Neural cell (in vitro differentiated cells): ENCODE results near the gene PLA2G6. TPM values are rescaled to one million over a fixed set of nuclear protein-coding genes. Genes with fewer than 3 reads are reported as not detected.

Experiments
- H2AFZ ChIP-seq: fragments of 200-600, 300-800 bp; sonication (generic), shearing (Covaris generic); 2 replicates; pipeline ENCODE4 v1.6.0; 2014; ENCODE audit warnings: low read depth, mild to moderate bottlenecking, antibody characterized with exemption, low read length, moderate library complexity
- H3F3A ChIP-seq: fragments of 200-600 bp; shearing (Covaris generic); 2 replicates; pipeline ENCODE4 v1.6.1; 2016; ENCODE audit warnings: mild to moderate bottlenecking, moderate library complexity, mixed read lengths, antibody characterized with exemption, low read length; ENCODE audit not compliant: insufficient read depth, poor library complexity, severe bottlenecking
- H3K27ac ChIP-seq: fragments of 200-600, 300-800 bp; sonication (generic), shearing (Covaris generic); 2 replicates; pipeline ENCODE4 v1.5.1; 2014; ENCODE audit warnings: mild to moderate bottlenecking, low read length, moderate library complexity
- H3K27me3 ChIP-seq: fragments of 300-800, 200-600 bp; sonication (generic), shearing (Covaris generic); 2 replicates; pipeline ENCODE4 v1.6.0; 2014; ENCODE audit warnings: mild to moderate bottlenecking, low read depth, low read length, moderate library complexity; ENCODE audit not compliant: insufficient read depth
- H3K36me3 ChIP-seq: fragments of 300-800, 200-600 bp; sonication (generic), shearing (Covaris generic); 2 replicates; pipeline ENCODE4 v1.5.1; 2014; ENCODE audit warnings: mild to moderate bottlenecking, antibody characterized with exemption, low read length, moderate library complexity; ENCODE audit not compliant: insufficient read depth
- H3K4me2 ChIP-seq: fragments of 300-800, 200-600 bp; sonication (generic), shearing (Covaris generic); 2 replicates; pipeline ENCODE4 v1.6.0; 2014; ENCODE audit warnings: mild to moderate bottlenecking, low read length
- H3K4me3 ChIP-seq: fragments of 300-800, 200-600 bp; sonication (generic), shearing (Covaris generic); 2 replicates; pipeline ENCODE4 v1.5.1; 2014; ENCODE audit warnings: mild to moderate bottlenecking, low read length, moderate library complexity
- H3K79me2 ChIP-seq: fragments of 200-600 bp; shearing (Covaris generic); replicated peaks from 2 replicates; pipeline ENCODE4 v1.6.0; 2014; ENCODE audit warnings: mild to moderate bottlenecking, low read length, moderate library complexity; ENCODE audit not compliant: insufficient read depth
- H3K9ac ChIP-seq: fragments of 300-800, 200-600 bp; sonication (generic), shearing (Covaris generic); 2 replicates; pipeline ENCODE4 v1.6.1; 2016; ENCODE audit warnings: mild to moderate bottlenecking, low read length, mixed read lengths
- H3K9me2 ChIP-seq: fragments of 200-600 bp; shearing (Covaris generic); 2 replicates; pipeline ENCODE4 v1.6.1; 2016; ENCODE audit warnings: mild to moderate bottlenecking, low read length, mixed read lengths; ENCODE audit not compliant: insufficient read depth
- H3K9me3 ChIP-seq: fragments of 200-600, 300-800 bp; sonication (generic), shearing (Covaris generic); 2 replicates; pipeline ENCODE4 v1.6.1; 2016; ENCODE audit warnings: mild to moderate bottlenecking, mixed run types, low read length, moderate library complexity, mixed read lengths
- H4K20me1 ChIP-seq: fragments of 200-600 bp; shearing (Covaris generic); 2 replicates; pipeline ENCODE4 v1.6.1; 2016; ENCODE audit warnings: mild to moderate bottlenecking, mixed run types; ENCODE audit not compliant: insufficient read depth
- CTCF ChIP-seq: fragments of 450-650 bp; IDR thresholded peaks from 2 replicates; pipeline ENCODE4 v1.5.1; 2014; ENCODE audit warnings: antibody characterized with exemption, mild to moderate bottlenecking, moderate library complexity; ENCODE audit not compliant: poor library complexity, severe bottlenecking
- EP300 ChIP-seq: fragments of 450-650 bp; conservative IDR thresholded peaks from 2 replicates; pipeline ENCODE4 v1.6.1; 2014; ENCODE audit warnings: antibody characterized with exemption, mild to moderate bottlenecking, moderate library complexity; ENCODE audit not compliant: poor library complexity, severe bottlenecking
- EZH2 ChIP-seq: fragments of 200-600, 300-800 bp; shearing (Covaris generic), sonication (generic); IDR thresholded peaks from 2 replicates; pipeline ENCODE4 v1.6.1; 2014; ENCODE audit warnings: antibody characterized with exemption, low read length, borderline replicate concordance, mild to moderate bottlenecking; ENCODE audit not compliant: insufficient read depth, poor library complexity, severe bottlenecking
- MXI1 ChIP-seq: fragments of 450-650 bp; conservative IDR thresholded peaks from 2 replicates; pipeline ENCODE4 v1.6.1; 2014; ENCODE audit warnings: antibody characterized with exemption, mild to moderate bottlenecking; ENCODE audit not compliant: poor library complexity, severe bottlenecking
- POLR2AphosphoS5 ChIP-seq: IDR thresholded peaks from 2 replicates; pipeline ENCODE4 v1.6.1; 2012
- RAD21 ChIP-seq: fragments of 450-650 bp; conservative IDR thresholded peaks from 2 replicates; pipeline ENCODE4 v1.6.1; 2014; ENCODE audit warnings: antibody characterized with exemption, mild to moderate bottlenecking, moderate library complexity
- REST ChIP-seq: IDR thresholded peaks from 2 replicates; pipeline ENCODE4 v1.6.1; 2012; ENCODE audit warnings: borderline replicate concordance
- SMC3 ChIP-seq: fragments of 450-650 bp; conservative IDR thresholded peaks from 2 replicates; pipeline ENCODE4 v1.6.1; 2014; ENCODE audit warnings: antibody characterized with exemption, mild to moderate bottlenecking, moderate library complexity; ENCODE audit not compliant: poor library complexity
- TAF1 ChIP-seq: IDR thresholded peaks from 2 replicates; pipeline ENCODE4 v1.6.1; 2012; ENCODE audit warnings: low read depth
- polyA plus RNA-seq: library from polyadenylated mRNA; depleted of rRNA; stranded (reverse); fragments of >200 nt; gene quantifications from 2 replicates; pipeline ENCODE4 v1.2.3, GENCODE V29; 2014

The PLA2G6 gene
- polyA plus RNA-seq, 1 donor from 2014 or later = 18.5 TPM

GRCh38 chr22:38189104-38189503, 7.5 kb upstream of the PLA2G6 start:
- no peaks in the 10 kb centered on the region for H3K27me3 ChIP-seq
- no peak overlapping the region for H3K4me3 ChIP-seq
- no peak for TF ChIP-seq POLR2AphosphoS5
- TF ChIP-seq MXI1 = no peak
- no peak for TF ChIP-seq TAF1
- no peak for TF ChIP-seq SMC3
- TF ChIP-seq REST = no peak
- TF ChIP-seq RAD21 = no peak
- TF ChIP-seq CTCF = no peak
- no peak for TF ChIP-seq EZH2
- no peak for TF ChIP-seq EP300
- no peak overlapping the region for H3K9ac ChIP-seq
- H3F3A ChIP-seq = no peaks in the 10 kb centered on the region
- no peaks in the 10 kb centered on the region for H3K79me2 ChIP-seq
- no peak overlapping the region for H3K4me2 ChIP-seq
- no peaks in the 10 kb centered on the region for H3K9me3 ChIP-seq
- H3K27ac ChIP-seq = no peak overlapping the region
- no peaks in the 10 kb centered on the region for H3K9me2 ChIP-seq
- H2AFZ ChIP-seq = no peak overlapping the region
- no peaks in the 10 kb centered on the region for H3K36me3 ChIP-seq
- H4K20me1 ChIP-seq = no peaks in the 10 kb centered on the region

- Histone ChIP-seq H3K79me2 (no peaks in the 10 kb centered on the region), H3K9ac (no peak overlapping the region), H3K4me3 (no peak overlapping the region), H3K9me2 (no peaks in the 10 kb centered on the region), H3K27me3 (no peaks in the 10 kb centered on the region), H3K9me3 (no peaks in the 10 kb centered on the region), H3K4me2 (no peak overlapping the region), H4K20me1 (no peaks in the 10 kb centered on the region), H2AFZ (no peak overlapping the region), H3K27ac (no peak overlapping the region), H3F3A (no peaks in the 10 kb centered on the region), H3K36me3 (no peaks in the 10 kb centered on the region)
- no peak for TF ChIP-seq SMC3
- TF ChIP-seq EP300 = no peak
- TF ChIP-seq MXI1 = no peak
- no peak for TF ChIP-seq CTCF
- TF ChIP-seq POLR2AphosphoS5 = no peak
- no peak for TF ChIP-seq RAD21
- no peak for TF ChIP-seq EZH2
- no peak for TF ChIP-seq TAF1
These were observed 6.0 kb upstream of the PLA2G6 start for GRCh38 chr22:38187413-38188212.
